HG03095 (cell line): ENCODE results near the gene SOX6.

Experiments
- ATAC-seq: cut with Tn5 transposase; IDR thresholded peaks from one replicate; pipeline ENCODE4 v1.9.1; 2021; ENCODE audit warnings: moderate library complexity; ENCODE audit not compliant: unreplicated experiment

Gene SOX6

GRCh38 chr11:16365581-16366228 is 9.4 kb upstream of the SOX6 start:
- no peak for ATAC-seq

- no peak for ATAC-seq
Measured at GRCh38 chr11:16364254-16364653, 7.9 kb upstream of the SOX6 start.

- no peak for ATAC-seq
Measured at GRCh38 chr11:16363706-16364105, 7.4 kb upstream of the SOX6 start.

GRCh38 chr11:16361108-16361865 is 4.9 kb upstream of the SOX6 start:
- ATAC-seq, result no peak

GRCh38 chr11:16359369-16359768 is 3.0 kb upstream of the SOX6 start:
- ATAC-seq, result no peak

- ATAC-seq, result no peak
Measured at GRCh38 chr11:16358726-16359125, 2.4 kb upstream of the SOX6 start.

GRCh38 chr11:16357775-16358174 is 1.4 kb upstream of the SOX6 start:
- no peak for ATAC-seq

- ATAC-seq, result no peak
Measured at GRCh38 chr11:16356761-16357393, 531 bp upstream of the SOX6 start.

- no peak for ATAC-seq
Measured at GRCh38 chr11:16352707-16353106, 3.6 kb downstream of the SOX6 start.

- ATAC-seq, result no peak
Measured at GRCh38 chr11:16350125-16350524, 6.2 kb downstream of the SOX6 start.

- no peak for ATAC-seq
Measured at GRCh38 chr11:16347928-16348685, 8.2 kb downstream of the SOX6 start.

- ATAC-seq, result no peak
Measured at GRCh38 chr11:16346975-16347374, 9.4 kb downstream of the SOX6 start.

- ATAC-seq, result no peak
Measured at GRCh38 chr11:16341853-16342252, 14.5 kb downstream of the SOX6 start.

- no peak for ATAC-seq
Measured at GRCh38 chr11:16338393-16338792, 18.0 kb downstream of the SOX6 start.

- no peak for ATAC-seq
Measured at GRCh38 chr11:16337421-16338213, 18.7 kb downstream of the SOX6 start.

GRCh38 chr11:16336721-16337120 is 19.6 kb downstream of the SOX6 start:
- ATAC-seq, result no peak

GRCh38 chr11:16336204-16336603 is 20.1 kb downstream of the SOX6 start:
- ATAC-seq, result no peak

GRCh38 chr11:16335236-16335962 is 20.9 kb downstream of the SOX6 start:
- no peak for ATAC-seq

- ATAC-seq, result no peak
Measured at GRCh38 chr11:16326679-16327297, 29.6 kb downstream of the SOX6 start.

- ATAC-seq, result no peak
Measured at GRCh38 chr11:16322190-16322589, 34.2 kb downstream of the SOX6 start.
